Right lobe of liver (tissue), 4 donors: ENCODE data around the gene APBB2.

Experiments used
- CTCF ChIP-seq, 4 donors: fragments of 200-600 bp in 3 of 4; fragments of 450-650 bp in 1 of 4; IDR thresholded peaks; one replicate each; pipeline versions ENCODE4 v1.5.1 to v1.8.0; 2016 to 2022; ENCODE audit warnings: antibody characterized with exemption in 4 of 4, mild to moderate bottlenecking in 2 of 4
- POLR2A ChIP-seq: fragments of 450-650 bp; IDR thresholded peaks from one replicate; pipeline ENCODE4 v1.6.1; 2017; ENCODE audit warnings: antibody characterized with exemption, mild to moderate bottlenecking
- donor health status: DM: no; HTN: no; CAD: no.
- donor health status: DM: no; HTN: no; CAD: no.
- donor health status: DM: no; HTN: yes; CAD: no.

DNA sequence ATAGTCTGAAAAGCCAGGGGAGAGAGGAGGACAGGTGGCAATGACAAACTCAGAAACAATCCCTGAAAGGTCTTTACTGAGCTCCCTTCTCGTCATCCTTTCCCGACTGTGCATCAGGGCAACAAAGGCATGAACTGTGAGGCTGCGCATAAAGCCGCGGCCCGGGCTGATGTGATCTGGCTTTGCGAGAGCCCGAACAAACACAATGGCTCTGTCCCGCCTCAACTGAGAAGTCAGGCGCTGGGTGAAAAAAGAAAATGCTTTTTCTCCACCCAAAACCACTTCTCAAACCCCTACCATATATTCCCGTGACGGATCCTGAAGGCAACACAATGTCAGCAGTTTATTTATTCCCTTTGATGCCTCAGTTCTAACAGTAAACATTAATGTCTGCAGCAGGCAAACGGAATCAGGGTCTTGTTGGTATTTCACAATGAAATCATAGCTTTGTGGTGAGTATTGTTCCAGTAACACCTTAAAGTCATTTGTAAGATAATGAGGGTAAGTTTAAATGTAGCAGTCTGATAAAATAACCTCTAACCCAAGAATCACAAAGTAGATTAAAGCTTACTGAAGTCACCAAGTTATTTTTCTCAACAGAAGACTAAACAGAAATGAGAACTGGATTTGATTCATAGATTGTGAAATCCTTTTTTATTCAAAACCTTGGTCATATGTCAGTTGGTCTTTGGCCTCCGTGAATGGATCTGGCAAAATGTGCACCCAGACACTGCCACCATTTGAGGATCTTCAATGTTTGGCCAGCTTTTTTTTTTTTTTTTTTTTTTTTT, 67.4 kb downstream of the APBB2 start:
- TF ChIP-seq POLR2A (no peak), CTCF (IDR thresholded peaks at IDR 0.05) (no peak)
